HL-60 (cell line): ENCODE data around the gene DMD.

Source experiments
- DNase-seq, 2 experiments: peaks; one replicate each; pipeline ENCODE4 v3.0.0-alpha.2; 2010 to 2020; ENCODE audit warnings: low read depth in 1 of 2, low spot score in 1 of 2
- H3K27ac ChIP-seq: fragments of 250-450 bp; sonication (Bioruptor Pico); replicated peaks from 2 replicates; pipeline ENCODE4 v1.5.1; 2020; ENCODE audit warnings: mild to moderate bottlenecking, moderate library complexity
- H3K27me3 ChIP-seq: fragments of 250-450 bp; sonication (Bioruptor Pico); 2 replicates; pipeline ENCODE4 v1.5.1; 2021; ENCODE audit warnings: mild to moderate bottlenecking, moderate library complexity; ENCODE audit not compliant: insufficient read depth, poor library complexity, severe bottlenecking
- H3K4me3 ChIP-seq: replicated peaks from 2 replicates; pipeline ENCODE4 v1.5.1; 2011; ENCODE audit warnings: mild to moderate bottlenecking, control low read depth, low read length; ENCODE audit not compliant: insufficient read depth
- CTCF ChIP-seq: IDR thresholded peaks from one replicate; pipeline ENCODE4 v1.5.1; 2011; ENCODE audit warnings: low read length, control low read depth, inconsistent platforms; ENCODE audit not compliant: insufficient read depth
- GABPA ChIP-seq: IDR thresholded peaks from 2 replicates; pipeline ENCODE4 v1.6.1; 2012; ENCODE audit warnings: low read depth
- POLR2AphosphoS5 ChIP-seq: IDR thresholded peaks from 2 replicates; pipeline ENCODE4 v1.6.1; 2012; ENCODE audit warnings: low read depth
- SPI1 ChIP-seq: IDR thresholded peaks from 2 replicates; pipeline ENCODE4 v1.6.1; 2012; ENCODE audit warnings: low read depth, mild to moderate bottlenecking, borderline replicate concordance
- TF ChIP-seq, protein P1 (sequence below): IDR thresholded peaks from 2 replicates; pipeline ENCODE4 v1.6.1; 2012; ENCODE audit warnings: low read depth; ENCODE audit not compliant: insufficient replicate concordance

DMD gene

DNA sequence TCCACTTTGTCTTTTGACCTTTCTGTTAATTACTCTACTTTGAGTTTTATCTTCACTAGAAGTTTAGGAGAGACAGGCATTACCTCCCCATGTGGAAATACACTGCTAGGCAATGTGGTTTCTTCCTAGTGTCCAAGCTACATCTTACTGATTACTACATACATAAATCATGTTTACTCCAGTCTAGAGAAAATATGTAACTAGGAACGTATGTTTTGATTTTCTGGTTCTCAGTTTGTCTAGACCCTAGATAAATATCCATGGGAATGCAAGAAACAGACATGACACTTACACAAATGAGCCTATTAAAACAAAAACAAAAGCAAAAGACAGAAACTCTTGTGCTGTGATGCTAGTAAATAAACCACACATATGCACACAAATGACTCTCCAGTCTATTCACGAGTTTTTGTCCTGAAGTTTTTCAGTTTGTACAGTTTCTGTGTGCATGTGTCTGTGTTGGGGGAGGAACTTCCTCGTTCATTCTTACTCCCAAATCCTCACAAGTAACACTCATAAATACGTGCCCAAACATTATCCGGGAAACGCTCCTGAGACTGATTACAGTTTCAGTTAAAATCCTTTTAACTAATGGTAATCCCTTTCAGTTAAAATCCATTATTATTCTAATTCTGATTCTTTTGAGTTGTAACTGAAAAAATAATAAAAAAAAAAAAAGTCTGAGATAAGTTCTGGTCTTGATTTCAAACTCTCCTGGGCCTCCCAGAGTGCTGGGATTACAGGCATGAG, 1856.0 kb downstream of the DMD start:
- no peak for DNase-seq
- Histone ChIP-seq H3K27me3 (no peaks in the 10 kb centered on the region), H3K4me3 (no peak overlapping the region), H3K27ac (no peak overlapping the region)
- TF ChIP-seq POLR2AphosphoS5 (no peak), CTCF (no peak), GABPA (no peak), SPI1 (no peak)
- TF ChIP-seq, protein P1, sequence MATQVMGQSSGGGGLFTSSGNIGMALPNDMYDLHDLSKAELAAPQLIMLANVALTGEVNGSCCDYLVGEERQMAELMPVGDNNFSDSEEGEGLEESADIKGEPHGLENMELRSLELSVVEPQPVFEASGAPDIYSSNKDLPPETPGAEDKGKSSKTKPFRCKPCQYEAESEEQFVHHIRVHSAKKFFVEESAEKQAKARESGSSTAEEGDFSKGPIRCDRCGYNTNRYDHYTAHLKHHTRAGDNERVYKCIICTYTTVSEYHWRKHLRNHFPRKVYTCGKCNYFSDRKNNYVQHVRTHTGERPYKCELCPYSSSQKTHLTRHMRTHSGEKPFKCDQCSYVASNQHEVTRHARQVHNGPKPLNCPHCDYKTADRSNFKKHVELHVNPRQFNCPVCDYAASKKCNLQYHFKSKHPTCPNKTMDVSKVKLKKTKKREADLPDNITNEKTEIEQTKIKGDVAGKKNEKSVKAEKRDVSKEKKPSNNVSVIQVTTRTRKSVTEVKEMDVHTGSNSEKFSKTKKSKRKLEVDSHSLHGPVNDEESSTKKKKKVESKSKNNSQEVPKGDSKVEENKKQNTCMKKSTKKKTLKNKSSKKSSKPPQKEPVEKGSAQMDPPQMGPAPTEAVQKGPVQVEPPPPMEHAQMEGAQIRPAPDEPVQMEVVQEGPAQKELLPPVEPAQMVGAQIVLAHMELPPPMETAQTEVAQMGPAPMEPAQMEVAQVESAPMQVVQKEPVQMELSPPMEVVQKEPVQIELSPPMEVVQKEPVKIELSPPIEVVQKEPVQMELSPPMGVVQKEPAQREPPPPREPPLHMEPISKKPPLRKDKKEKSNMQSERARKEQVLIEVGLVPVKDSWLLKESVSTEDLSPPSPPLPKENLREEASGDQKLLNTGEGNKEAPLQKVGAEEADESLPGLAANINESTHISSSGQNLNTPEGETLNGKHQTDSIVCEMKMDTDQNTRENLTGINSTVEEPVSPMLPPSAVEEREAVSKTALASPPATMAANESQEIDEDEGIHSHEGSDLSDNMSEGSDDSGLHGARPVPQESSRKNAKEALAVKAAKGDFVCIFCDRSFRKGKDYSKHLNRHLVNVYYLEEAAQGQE, result no peak

- Histone ChIP-seq H3K27me3 (no peaks in the 10 kb centered on the region), H3K27ac (no peak overlapping the region), H3K4me3 (no peak overlapping the region)
- no peak for TF ChIP-seq SPI1
- TF ChIP-seq, protein P1, result no peak
- no peak for TF ChIP-seq POLR2AphosphoS5
- TF ChIP-seq GABPA, result no peak
- no peak for TF ChIP-seq CTCF
- no peak for DNase-seq
Measured at GRCh38 chrX:31353095-31353494, 1858.3 kb downstream of the DMD start.

DNA sequence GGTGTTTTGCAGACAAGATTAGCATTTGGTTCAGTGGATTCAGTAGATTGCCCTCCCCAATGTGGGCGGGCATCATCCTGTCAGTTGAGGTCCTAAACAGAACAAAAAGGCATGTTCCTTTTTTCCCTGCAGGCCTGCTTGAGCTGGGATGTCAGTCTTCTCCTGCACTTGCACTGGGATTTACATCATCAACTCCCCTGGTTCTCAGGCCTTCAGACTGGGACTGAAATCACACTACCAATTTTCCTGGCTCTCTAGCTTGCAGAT, 1860.6 kb downstream of the DMD start:
- no peak overlapping the region for H3K4me3 ChIP-seq
- TF ChIP-seq GABPA (no peak), POLR2AphosphoS5 (no peak), CTCF (no peak), SPI1 (no peak)
- TF ChIP-seq, protein P1, result no peak
- no peak overlapping the region for H3K27ac ChIP-seq
- no peaks in the 10 kb centered on the region for H3K27me3 ChIP-seq
- DNase-seq, result no peak
